ENCODE results near the gene PON3. TPM values are rescaled to one million over a fixed set of nuclear protein-coding genes. Genes with fewer than 3 reads are reported as not detected.

PON3 gene
- total RNA-seq, 5 donors from 2014 or later (not counting 1 experiment from before 2014, with no cell fraction given): 0.28 to 0.41 TPM; not detected in 3

DNA sequence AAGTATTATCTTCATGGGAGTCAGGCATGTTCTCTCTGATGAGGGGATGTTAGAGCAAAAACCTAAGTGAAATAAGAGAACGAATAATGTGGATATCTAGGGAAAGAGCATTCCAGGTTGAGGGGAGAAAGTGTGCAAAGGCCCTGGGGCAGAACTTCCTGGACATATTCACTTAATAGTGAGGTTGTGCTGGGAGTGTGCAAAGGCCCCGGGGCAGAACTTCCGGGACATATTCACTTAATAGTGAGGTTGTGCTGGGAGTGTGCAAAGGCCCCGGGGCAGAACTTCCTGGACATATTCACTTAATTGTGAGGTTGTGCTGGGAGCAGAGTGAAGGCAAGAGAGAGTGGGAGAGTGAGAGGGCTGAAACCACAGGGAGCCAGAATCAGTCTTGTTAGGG lies 83.6 kb downstream of the PON3 start:
- Mint-ChIP-seq H3K27me3 (peaks cover 11 to 22% of the 10 kb centered on the region in 2 donors), H3K36me3 (no peaks in the 10 kb centered on the region), H3K27ac (no peak overlapping the region), H3K9me3 (no peaks in the 10 kb centered on the region), H3K4me3 (no peak overlapping the region), H3K4me1 (no peaks in the 10 kb centered on the region)
- Histone ChIP-seq H3K4me1 (ENCODE audit: control insufficient read depth in 1 of 2, extremely low read depth in 1 of 2, insufficient read depth in 2 of 2, low read length in 2 of 2) (no peaks in the 10 kb centered on the region), H3K27me3 (replicated peaks in 1 of 2; ENCODE audit: control insufficient read depth in 2 of 2, extremely low read depth in 1 of 2, insufficient read depth in 2 of 2, low read length in 1 of 2) (no peaks in the 10 kb centered on the region), H3K27ac (ENCODE audit: low read length) (no peak overlapping the region), H3K9me3 (no peaks in the 10 kb centered on the region), H3K36me3 (ENCODE audit: control insufficient read depth in 2 of 2, extremely low read depth in 1 of 2, insufficient read depth in 1 of 2, low read length in 1 of 2) (no peaks in the 10 kb centered on the region), H3K4me3 (ENCODE audit: control insufficient read depth in 1 of 2, extremely low read depth in 1 of 2, low read length in 1 of 2) (no peak overlapping the region)
- DNase-seq (no peak), ATAC-seq (replicated peaks in 1 of 4) (no peak)
- ChIA-PET CTCF (no interaction called here), POLR2A (no interaction called here)
- WGBS (ENCODE audit: insufficient coverage): 90% methylated on average over 4 of the region's 4 CpGs

DNA sequence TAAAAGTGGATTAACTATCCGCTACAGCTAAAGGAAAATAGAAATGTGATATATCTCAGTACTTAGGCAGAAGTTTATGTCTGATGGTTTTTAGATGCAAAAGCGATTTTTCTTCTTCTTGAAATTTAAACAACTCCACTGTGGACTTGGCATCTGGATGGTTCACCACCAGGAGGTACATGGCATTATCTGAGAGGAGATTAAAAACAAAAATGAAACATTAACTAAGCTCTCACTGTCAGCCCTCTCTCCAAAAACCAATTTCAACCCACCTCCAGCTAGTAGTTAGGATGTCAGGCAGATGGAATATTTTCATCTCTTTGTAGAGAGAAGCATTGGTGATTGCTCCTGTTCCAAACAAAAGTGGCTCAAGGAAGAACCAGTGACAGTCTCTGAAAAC lies 84.8 kb downstream of the PON3 start:
- H3K9me3 ChIP-seq: no peaks in the 10 kb centered on the region
- DNase-seq: no peak
- no peaks in the 10 kb centered on the region for H3K36me3 Mint-ChIP-seq
- no peak overlapping the region for H3K4me3 Mint-ChIP-seq
- no peak for ATAC-seq (replicated peaks in 1 of 4)
- WGBS (ENCODE audit: insufficient coverage): no CpG with 5 or more reads among the region's 2 CpGs
- H3K27ac Mint-ChIP-seq: no peak overlapping the region
- peaks cover 11 to 22% of the 10 kb centered on the region in 2 donors for H3K27me3 Mint-ChIP-seq
- POLR2A ChIA-PET: no interaction called here
- H3K9me3 Mint-ChIP-seq: no peaks in the 10 kb centered on the region
- H3K36me3 ChIP-seq (ENCODE audit: control insufficient read depth in 2 of 2, extremely low read depth in 1 of 2, insufficient read depth in 1 of 2, low read length in 1 of 2): no peaks in the 10 kb centered on the region
- CTCF ChIA-PET: no interaction called here
- H3K4me1 Mint-ChIP-seq: no peaks in the 10 kb centered on the region
- no peak overlapping the region for H3K4me3 ChIP-seq (ENCODE audit: control insufficient read depth in 1 of 2, extremely low read depth in 1 of 2, low read length in 1 of 2)
- H3K27me3 ChIP-seq (replicated peaks in 1 of 2; ENCODE audit: control insufficient read depth in 2 of 2, extremely low read depth in 1 of 2, insufficient read depth in 2 of 2, low read length in 1 of 2): no peaks in the 10 kb centered on the region
- no peaks in the 10 kb centered on the region for H3K4me1 ChIP-seq (ENCODE audit: control insufficient read depth in 1 of 2, extremely low read depth in 1 of 2, insufficient read depth in 2 of 2, low read length in 2 of 2)
- no peak overlapping the region for H3K27ac ChIP-seq (ENCODE audit: low read length)

DNA sequence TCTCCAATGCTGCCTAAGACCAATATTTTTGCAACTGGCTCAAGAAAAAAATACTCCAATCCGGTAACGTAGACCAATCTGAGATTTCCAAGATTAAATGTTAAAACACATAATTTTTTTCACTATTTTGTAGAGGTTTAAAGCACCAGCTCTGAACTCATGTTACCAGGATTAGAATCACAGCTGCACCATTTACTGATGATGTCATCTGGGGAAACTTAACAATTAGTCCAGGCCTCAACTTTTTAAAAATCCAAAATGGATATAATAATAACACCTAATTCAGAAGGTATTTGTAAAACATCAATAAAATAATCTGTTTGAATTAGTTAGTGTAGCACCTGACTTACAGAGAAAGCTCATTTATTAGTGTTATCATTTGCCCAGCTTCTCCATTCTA lies 86.2 kb downstream of the PON3 start:
- no peaks in the 10 kb centered on the region for H3K9me3 Mint-ChIP-seq
- Histone ChIP-seq H3K27me3 (replicated peaks in 1 of 2; ENCODE audit: control insufficient read depth in 2 of 2, extremely low read depth in 1 of 2, insufficient read depth in 2 of 2, low read length in 1 of 2) (no peaks in the 10 kb centered on the region), H3K9me3 (no peaks in the 10 kb centered on the region), H3K4me1 (ENCODE audit: control insufficient read depth in 1 of 2, extremely low read depth in 1 of 2, insufficient read depth in 2 of 2, low read length in 2 of 2) (no peaks in the 10 kb centered on the region), H3K27ac (ENCODE audit: low read length) (no peak overlapping the region), H3K4me3 (ENCODE audit: control insufficient read depth in 1 of 2, extremely low read depth in 1 of 2, low read length in 1 of 2) (no peak overlapping the region), H3K36me3 (ENCODE audit: control insufficient read depth in 2 of 2, extremely low read depth in 1 of 2, insufficient read depth in 1 of 2, low read length in 1 of 2) (no peaks in the 10 kb centered on the region)
- WGBS (ENCODE audit: insufficient coverage): no CpG with 5 or more reads among the region's 2 CpGs
- ChIA-PET CTCF (no interaction called here), POLR2A (no interaction called here)
- H3K4me3 Mint-ChIP-seq: no peak overlapping the region
- H3K4me1 Mint-ChIP-seq: no peaks in the 10 kb centered on the region
- peaks cover 18 to 29% of the 10 kb centered on the region in 2 donors for H3K27me3 Mint-ChIP-seq
- ATAC-seq (replicated peaks in 1 of 4): no peak
- no peak for DNase-seq
- no peaks in the 10 kb centered on the region for H3K36me3 Mint-ChIP-seq
- no peak overlapping the region for H3K27ac Mint-ChIP-seq

Other genes starting within 250 kb of the PON3 start
- under 1 TPM in 1 of 5 donors, not detected in 4; 0.73 TPM for gene PON1, start 71.8 kb downstream of the PON3 start, total RNA-seq
- 10 to 100 TPM in 1 of 5 donors, 1 to 10 TPM in 4; 4.3 to 11.4 (median 7.0) TPM for gene PON2, start 38.7 kb upstream of the PON3 start, total RNA-seq
- under 1 TPM in 1 of 5 donors, not detected in 4; 0.09 TPM for gene ASB4, start 89.6 kb upstream of the PON3 start, total RNA-seq
- under 1 TPM in 3 of 5 donors, not detected in 2; 0.44 to 0.67 (median 0.62) TPM for gene PDK4, start 200.1 kb upstream of the PON3 start, total RNA-seq

All from T-cell (primary cell).